ENCODE results near the gene ITFG1. TPM values are rescaled to one million over a fixed set of nuclear protein-coding genes. Genes with fewer than 3 reads are reported as not detected.

The ITFG1 gene
- total and polyA plus RNA-seq, 9 of the 15 experiments (the other 6 are each of a cell fraction or from before 2014, with no cell fraction given), result 17.1 to 83.5 (median 35.8) TPM

DNA sequence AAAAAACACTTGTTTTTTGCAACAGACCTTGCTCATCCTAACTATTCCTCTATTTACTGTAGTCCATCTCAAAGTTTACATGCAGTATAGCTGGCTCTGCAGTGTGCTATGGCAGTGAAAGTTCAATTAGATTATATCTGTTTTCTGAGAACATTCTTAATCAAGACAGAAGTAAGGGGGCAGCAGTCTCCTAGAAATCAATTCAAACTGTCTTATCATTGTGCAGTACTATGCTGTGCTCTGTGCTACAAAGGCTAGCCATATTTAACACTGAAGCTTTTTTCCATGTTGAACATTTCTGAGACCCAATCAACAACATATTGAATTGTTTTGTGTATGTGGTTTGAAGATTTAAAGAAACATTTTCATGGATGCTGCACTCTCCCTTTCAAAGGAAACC is 328.6 kb downstream of the ITFG1 start (continued):
- no peak for TF ChIP-seq ZNF318 (IDR thresholded peaks at IDR 0.05; ENCODE audit: borderline replicate concordance in 1 of 2, low read depth in 1 of 2)
